Measurements from ENCODE around the gene ARL15. TPM values are rescaled to one million over a fixed set of nuclear protein-coding genes. Genes with fewer than 3 reads are reported as not detected.

Gene ARL15
- total and polyA plus RNA-seq, 2 donors (not counting 1 experiment from before 2014, with no cell fraction given): 5.8 to 20.5 TPM

- Mint-ChIP-seq H3K27me3 (no peaks in the 10 kb centered on the region), H3K4me3 (no peak overlapping the region), H3K4me1 (peaks cover 29% of the 10 kb centered on the region), H3K27ac (no peak overlapping the region), H3K9me3 (ENCODE audit: insufficient read depth) (peaks cover 2% of the 10 kb centered on the region)
- Histone ChIP-seq H4K20me1 (ENCODE audit: control insufficient read depth, insufficient read depth, low read length, poor library complexity, severe bottlenecking) (peaks cover 27% of the 10 kb centered on the region), H3K36me3 (replicated peaks in 1 of 2; ENCODE audit: control extremely low read depth in 1 of 2, control insufficient read depth in 1 of 2, extremely low read depth in 1 of 2, insufficient read depth in 2 of 2, low read length in 1 of 2) (no peaks in the 10 kb centered on the region), H3K27me3 (replicated peaks in 1 of 4; ENCODE audit: control extremely low read depth in 1 of 4, control insufficient read depth in 3 of 4, insufficient read depth in 4 of 4, low read length in 3 of 4) (no peaks in the 10 kb centered on the region), H3K27ac (ENCODE audit: low read length in 2 of 2) (no peak overlapping the region), H3K9me3 (ENCODE audit: control extremely low read depth in 1 of 3, control insufficient read depth in 2 of 3, insufficient read depth in 1 of 3, low read length in 2 of 3) (peaks cover 2 to 11% (median 4%) of the 10 kb centered on the region in 3 donors), H3K9ac (ENCODE audit: low read length) (no peak overlapping the region), H2AFZ (ENCODE audit: insufficient read depth, low read depth, low read length, poor library complexity, severe bottlenecking) (no peak overlapping the region), H3K4me1 (ENCODE audit: control insufficient read depth in 2 of 2, insufficient read depth in 2 of 2, low read length in 2 of 2) (peaks cover 4 to 8% of the 10 kb centered on the region in 2 donors), H3K79me2 (ENCODE audit: control insufficient read depth, insufficient read depth, low read length) (peaks cover 50% of the 10 kb centered on the region), H3K4me3 (ENCODE audit: control extremely low read depth in 1 of 5, extremely low read depth in 1 of 5, insufficient read depth in 1 of 5, low read depth in 2 of 5, low read length in 4 of 5) (no peak overlapping the region), H3K4me2 (replicated peaks; ENCODE audit: low read depth, low read length, poor library complexity, severe bottlenecking) (no peak overlapping the region)
- DNase-seq (no peak), ATAC-seq (ENCODE audit: low read depth) (no peak)
- intact Hi-C loops (cut with micrococcal nuclease): no loop called here
- TF ChIP-seq CTCF (IDR thresholded peaks at IDR 0.05) (no peak), EZH2 (IDR thresholded peaks at IDR 0.05; ENCODE audit: borderline replicate concordance, insufficient read depth, low read depth, low read length, poor library complexity, severe bottlenecking) (no peak)
- WGBS (ENCODE audit: insufficient coverage): 92% methylated on average over 1 of the region's 5 CpGs
- CTCF ChIA-PET: no interaction called here
- POLR2A ChIA-PET: no interaction called here
Observed at GRCh38 chr5:54288568-54289217, 21.7 kb downstream of the ARL15 start.

DNA sequence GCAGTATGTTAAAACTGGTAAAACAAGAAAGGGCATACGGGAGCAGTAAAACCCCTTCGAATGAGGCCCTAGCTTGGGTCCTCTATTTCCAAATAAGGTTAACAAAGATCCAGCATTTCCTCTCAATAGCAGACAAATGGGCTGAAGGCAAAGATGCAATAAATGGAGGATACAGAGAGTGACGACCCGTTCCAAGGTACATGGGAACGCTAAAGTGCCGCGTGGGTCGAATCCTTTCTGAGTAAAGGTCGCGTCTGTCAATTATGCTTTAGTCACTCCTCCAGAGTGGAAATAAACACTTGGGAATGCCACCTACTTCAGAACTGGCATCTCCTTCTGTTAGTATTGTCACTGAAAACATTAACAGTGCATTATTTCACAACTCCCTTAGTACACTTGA, 24.7 kb downstream of the ARL15 start:
- ChIA-PET CTCF (no interaction called here), POLR2A (interaction anchor here (0.6 kb wide), 1 partner anchor 20 kb away, joined by 3 read pairs; no protein-coding TSS in a partner anchor)
- no peak overlapping the region for H3K4me3 ChIP-seq (ENCODE audit: control extremely low read depth in 1 of 5, extremely low read depth in 1 of 5, insufficient read depth in 1 of 5, low read depth in 2 of 5, low read length in 4 of 5)
- H3K9ac ChIP-seq (ENCODE audit: low read length): no peak overlapping the region
- DNase-seq: no peak
- 93% methylated on average over 8 of the region's 10 CpGs for WGBS (ENCODE audit: insufficient coverage)
- H3K27ac ChIP-seq (ENCODE audit: low read length in 2 of 2): no peak overlapping the region
- peaks cover 2% of the 10 kb centered on the region for H3K9me3 Mint-ChIP-seq (ENCODE audit: insufficient read depth)
- H2AFZ ChIP-seq (ENCODE audit: insufficient read depth, low read depth, low read length, poor library complexity, severe bottlenecking): no peak overlapping the region
- peaks cover 27% of the 10 kb centered on the region for H3K79me2 ChIP-seq (ENCODE audit: control insufficient read depth, insufficient read depth, low read length)
- TF ChIP-seq CTCF (IDR thresholded peaks at IDR 0.05) (no peak), EZH2 (IDR thresholded peaks at IDR 0.05; ENCODE audit: borderline replicate concordance, insufficient read depth, low read depth, low read length, poor library complexity, severe bottlenecking) (no peak)
- H3K9me3 ChIP-seq (ENCODE audit: control extremely low read depth in 1 of 3, control insufficient read depth in 2 of 3, insufficient read depth in 1 of 3, low read length in 2 of 3): peaks cover 2 to 15% (median 4%) of the 10 kb centered on the region in 3 donors
- no peak for ATAC-seq (ENCODE audit: low read depth)
- intact Hi-C loops (cut with micrococcal nuclease): no loop called here
- peaks cover 9% of the 10 kb centered on the region for H3K4me1 Mint-ChIP-seq
- no peak overlapping the region for H3K4me2 ChIP-seq (replicated peaks; ENCODE audit: low read depth, low read length, poor library complexity, severe bottlenecking)
- no peaks in the 10 kb centered on the region for H3K27me3 Mint-ChIP-seq
- peaks cover 19% of the 10 kb centered on the region for H4K20me1 ChIP-seq (ENCODE audit: control insufficient read depth, insufficient read depth, low read length, poor library complexity, severe bottlenecking)
- H3K4me1 ChIP-seq (ENCODE audit: control insufficient read depth in 2 of 2, insufficient read depth in 2 of 2, low read length in 2 of 2): peaks cover 4 to 8% of the 10 kb centered on the region in 2 donors
- no peaks in the 10 kb centered on the region for H3K27me3 ChIP-seq (replicated peaks in 1 of 4; ENCODE audit: control extremely low read depth in 1 of 4, control insufficient read depth in 3 of 4, insufficient read depth in 4 of 4, low read length in 3 of 4)
- no peaks in the 10 kb centered on the region for H3K36me3 ChIP-seq (replicated peaks in 1 of 2; ENCODE audit: control extremely low read depth in 1 of 2, control insufficient read depth in 1 of 2, extremely low read depth in 1 of 2, insufficient read depth in 2 of 2, low read length in 1 of 2)
- no peak overlapping the region for H3K27ac Mint-ChIP-seq
- H3K4me3 Mint-ChIP-seq: no peak overlapping the region

Data from B cell (primary cell).